HG03066 (cell line): ENCODE measurements around the gene AGAP9.
"Not testable (repeated sequence)": the region's sequence is repeated elsewhere in the genome, so short reads cannot be mapped to it uniquely, and the experiment has no call there.

Source experiments
- ATAC-seq: cut with Tn5 transposase; IDR thresholded peaks from one replicate; pipeline ENCODE4 v1.9.1; 2021; ENCODE audit warnings: low read depth; ENCODE audit not compliant: unreplicated experiment

The AGAP9 gene

DNA sequence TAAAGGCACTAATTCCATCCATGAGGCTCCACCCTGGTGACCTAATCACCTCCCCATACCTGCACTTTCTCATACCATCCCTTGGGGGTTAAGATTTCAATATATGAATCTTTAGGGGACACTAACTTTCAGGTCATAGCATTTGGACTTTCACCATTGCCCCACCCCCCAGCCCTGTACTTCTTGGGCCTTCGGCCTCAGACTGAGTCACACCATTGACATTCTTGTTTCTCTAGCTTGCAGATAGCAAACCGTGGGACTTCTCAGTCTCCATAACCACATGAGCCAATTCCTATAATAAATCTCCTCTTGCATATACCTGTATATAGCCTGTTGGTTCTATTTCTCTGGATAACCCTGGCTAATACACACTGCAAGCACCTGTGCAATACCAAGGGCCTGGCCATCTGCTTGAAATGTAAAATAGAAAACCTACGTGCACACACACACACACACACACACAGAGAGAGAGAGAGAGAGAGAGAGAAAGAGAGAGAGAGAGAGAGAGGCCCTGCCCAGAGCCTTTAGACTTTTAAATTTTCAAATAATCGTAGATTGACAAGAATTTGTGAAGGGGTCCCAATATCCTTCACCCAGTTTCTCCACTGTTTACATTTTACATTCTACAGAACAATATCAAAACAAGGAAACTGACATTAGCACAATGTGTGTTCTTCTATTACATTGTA is 64.8 kb downstream of the AGAP9 start:
- ATAC-seq, result no peak

DNA sequence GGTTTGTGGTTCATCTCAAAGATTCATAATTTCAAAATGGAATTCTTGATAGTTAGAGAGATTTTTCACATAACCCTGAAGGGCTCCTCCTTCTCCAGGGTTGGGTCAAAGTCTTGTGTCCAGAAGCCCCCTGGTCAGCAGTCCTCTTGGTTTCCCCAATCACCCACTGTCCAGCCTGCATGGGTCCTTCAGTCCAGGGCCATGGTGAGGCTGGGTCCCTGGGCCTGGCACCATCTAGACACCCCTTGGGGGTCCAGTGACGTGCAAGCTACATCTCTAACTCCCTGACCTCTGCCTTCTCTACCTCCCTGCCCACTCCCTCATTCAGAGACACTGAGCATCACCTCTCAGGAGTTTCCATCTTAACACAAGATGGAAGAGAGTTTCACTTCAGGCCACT is 65.6 kb downstream of the AGAP9 start:
- ATAC-seq, result no peak

DNA sequence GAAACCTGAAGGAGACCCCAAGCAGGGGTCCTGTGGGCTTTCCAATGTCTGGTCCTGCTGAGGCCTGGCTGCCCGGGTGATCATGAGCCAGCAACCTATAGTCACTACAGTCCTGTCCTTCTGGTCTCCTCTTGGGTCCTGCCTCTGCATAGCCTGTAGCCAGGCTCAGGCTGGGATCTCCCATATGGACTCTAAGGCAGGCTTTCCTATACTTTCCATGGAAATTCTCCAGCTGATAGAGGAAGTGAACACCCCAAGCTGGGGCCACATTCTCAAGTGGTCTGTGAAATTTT is 66.0 kb downstream of the AGAP9 start:
- no peak for ATAC-seq

DNA sequence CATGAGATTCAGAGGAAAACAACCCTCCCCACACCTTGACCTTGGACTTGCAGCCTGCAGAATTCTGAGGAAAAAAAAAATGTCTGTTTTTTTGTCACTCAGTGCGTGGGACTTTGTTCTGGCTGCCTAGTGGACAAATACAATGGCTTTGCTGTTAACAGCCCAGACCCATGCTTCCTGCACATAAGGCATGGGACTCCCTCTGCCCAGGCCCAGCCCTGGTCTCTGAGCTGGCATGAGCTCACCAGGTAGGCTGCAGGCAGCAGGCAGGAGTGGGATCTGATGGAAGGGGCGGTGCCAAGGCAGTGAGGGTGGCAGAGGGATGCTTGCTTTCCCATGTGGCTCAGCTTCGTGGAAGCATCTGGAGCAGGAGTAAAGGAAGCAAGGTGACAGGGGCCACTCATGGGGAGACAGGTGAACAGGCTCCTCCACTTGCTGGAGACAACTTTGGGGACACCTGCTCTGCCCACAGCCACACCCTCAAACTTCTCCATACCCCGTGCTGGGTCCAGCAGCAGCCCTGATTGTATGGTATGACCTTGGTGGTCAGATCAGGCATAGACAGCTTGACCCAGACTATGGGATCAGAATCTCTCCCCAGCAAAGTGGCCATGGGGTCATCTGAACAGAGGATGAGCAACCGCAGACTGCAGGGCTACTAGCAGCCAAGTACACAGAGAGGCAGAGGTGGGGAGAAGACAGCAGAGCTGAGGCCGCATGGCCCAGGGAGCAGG is 66.5 kb downstream of the AGAP9 start:
- no peak for ATAC-seq

DNA sequence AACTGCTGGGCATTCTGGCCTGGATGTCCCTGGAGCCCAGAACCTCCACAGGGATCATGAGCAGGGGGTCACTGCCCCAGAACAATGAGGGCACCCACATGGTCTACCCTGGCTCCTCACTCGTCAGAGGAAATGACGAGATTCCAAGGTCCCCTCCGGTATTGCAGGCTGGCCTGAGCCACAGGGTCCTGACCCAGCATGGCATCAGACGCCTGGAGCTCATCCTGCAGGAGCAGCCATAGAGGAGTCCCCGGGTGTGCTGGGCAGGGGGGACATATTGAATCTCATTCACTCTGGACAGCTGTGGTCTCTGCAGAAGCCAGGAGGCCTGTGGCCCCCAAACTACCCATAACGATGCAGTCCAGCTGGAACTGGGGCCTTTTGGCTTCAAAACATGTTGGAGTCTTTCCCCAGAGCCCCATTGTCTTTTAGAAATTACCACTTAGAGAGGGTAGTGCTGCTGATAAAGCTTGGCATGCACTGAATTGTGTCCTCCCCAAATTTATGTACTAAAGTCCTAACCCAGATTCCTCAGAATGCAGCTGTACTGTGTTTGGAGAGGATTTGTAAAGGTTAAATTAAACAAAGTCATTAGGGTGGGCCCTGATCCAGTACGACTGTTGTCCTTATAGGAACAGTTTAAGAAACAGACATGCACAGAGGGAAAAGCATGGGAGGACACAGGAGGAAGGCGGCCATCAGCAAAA is 67.2 kb downstream of the AGAP9 start:
- no peak for ATAC-seq

DNA sequence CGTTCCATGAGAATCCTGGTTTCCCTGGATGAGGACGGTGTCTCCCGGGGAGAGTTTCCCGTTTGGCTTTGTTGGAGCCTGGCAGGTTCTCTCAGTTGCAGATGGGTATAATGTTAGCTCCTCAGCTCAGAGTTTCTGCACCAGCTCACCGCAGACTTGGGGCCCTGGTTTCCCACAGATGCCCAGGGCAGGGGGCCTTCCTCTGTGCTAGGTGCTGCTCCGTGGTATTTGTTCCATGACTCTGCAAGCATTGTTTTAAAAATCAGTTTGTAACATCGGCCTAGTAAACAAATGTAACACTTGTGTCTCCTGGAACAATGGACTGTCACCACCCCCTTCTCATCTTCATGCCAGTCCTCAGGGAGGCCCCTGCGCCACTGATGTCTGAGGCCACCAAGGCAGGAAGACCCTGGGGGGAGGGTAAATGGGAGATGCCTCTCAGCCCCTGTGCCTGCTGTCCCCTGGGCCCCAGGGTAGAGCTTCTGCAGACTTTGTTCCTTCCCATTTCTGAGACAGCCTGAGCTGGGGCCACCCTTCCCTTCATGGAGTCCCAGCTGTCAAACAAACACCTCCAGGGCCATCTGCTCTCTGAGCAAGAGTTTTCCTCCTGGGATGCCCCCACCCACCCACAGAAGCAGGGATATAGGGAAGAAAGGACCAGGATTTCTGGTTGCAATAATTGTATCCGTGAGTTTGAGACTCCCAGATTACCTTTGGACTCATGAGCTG is 67.9 kb downstream of the AGAP9 start:
- not testable (repeated sequence) for ATAC-seq

DNA sequence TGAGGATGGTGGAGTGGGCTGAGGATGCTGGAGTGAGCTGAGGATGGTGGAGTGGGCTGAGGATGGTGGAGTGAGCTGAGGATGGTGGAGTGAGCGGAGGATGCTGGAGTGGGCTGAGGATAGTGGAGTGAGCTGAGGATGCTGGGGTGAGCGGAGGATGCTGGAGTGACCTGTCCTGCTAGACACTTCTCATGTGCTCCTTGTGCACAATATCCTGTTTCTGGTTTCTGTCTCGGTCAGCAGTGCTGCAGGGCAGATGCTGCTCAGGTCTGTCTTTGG is 68.7 kb downstream of the AGAP9 start:
- no peak for ATAC-seq

DNA sequence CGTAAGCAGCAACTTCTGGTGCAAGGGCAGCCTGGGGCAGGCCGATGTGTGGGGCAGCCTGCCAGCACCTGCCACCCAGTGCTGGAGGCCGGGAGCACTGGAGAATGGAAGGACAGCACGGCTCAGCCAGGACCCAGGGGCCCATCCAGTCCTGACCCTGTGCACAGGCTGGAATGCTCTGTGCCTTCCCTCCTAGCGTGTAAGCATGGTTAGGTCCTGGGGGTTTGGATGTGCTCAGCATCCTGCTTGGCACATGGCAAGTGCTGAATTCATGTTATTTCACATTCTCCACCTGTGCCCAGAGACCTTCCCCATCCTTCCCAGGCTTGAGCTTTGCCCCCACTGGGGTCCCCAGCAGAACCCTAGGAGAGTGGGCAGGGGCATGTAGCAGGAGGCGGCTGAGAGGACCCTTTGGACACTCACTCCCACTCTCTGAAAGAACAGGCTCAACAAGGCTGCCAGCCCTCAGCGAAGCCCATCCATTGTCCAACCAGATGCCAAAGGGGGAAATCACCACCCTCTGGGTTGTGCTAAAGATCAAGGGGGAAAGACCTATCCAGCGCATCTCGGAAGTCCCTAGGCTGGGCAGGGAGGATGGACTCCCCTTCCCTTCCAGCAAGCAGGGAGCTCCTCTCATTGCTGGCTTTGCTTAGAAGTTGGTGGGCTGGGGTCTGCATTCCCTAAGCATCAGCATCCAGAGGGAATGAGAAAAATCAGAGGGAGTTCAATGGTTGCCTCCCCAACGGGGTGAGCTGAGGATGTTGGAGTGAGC is 69.2 kb downstream of the AGAP9 start:
- ATAC-seq, result no peak

DNA sequence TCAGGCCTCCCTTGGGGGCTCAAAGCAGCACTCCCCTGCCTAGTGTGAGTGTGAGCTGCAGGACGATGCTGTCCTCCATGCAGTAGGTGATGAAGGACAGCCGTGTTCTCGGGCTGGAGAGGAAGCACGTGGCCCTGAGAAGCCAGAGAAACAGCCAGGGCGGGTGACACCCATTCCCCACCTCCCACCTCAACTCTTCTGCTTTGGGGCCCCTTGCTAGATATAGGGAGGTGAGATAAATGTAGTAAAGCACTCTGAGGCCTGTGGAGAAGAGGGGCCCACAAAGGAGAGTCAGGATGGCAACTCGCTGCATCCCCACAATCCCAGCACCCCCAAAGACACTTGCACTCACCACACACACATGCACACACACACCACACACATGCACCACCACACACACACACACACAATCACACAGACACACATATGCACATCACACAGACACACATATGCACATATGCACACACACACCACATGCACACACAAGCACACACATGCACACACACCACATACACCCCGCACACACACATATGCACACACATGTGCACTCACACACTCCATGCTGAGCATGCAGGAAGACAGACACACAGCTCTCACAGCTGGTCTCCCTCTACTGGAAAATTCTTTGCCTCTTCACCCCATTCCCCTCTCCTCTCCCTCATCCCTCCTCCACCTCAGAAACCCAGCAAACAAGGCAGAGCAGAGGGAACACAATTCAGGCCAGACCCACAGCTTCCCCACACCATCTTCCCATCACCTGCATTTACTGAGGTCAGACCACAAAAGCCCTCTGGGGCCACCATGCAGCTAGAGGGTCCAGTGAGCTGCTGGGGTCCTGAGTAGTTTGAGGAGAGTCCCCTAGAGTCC is 70.1 kb downstream of the AGAP9 start:
- ATAC-seq, result no peak

DNA sequence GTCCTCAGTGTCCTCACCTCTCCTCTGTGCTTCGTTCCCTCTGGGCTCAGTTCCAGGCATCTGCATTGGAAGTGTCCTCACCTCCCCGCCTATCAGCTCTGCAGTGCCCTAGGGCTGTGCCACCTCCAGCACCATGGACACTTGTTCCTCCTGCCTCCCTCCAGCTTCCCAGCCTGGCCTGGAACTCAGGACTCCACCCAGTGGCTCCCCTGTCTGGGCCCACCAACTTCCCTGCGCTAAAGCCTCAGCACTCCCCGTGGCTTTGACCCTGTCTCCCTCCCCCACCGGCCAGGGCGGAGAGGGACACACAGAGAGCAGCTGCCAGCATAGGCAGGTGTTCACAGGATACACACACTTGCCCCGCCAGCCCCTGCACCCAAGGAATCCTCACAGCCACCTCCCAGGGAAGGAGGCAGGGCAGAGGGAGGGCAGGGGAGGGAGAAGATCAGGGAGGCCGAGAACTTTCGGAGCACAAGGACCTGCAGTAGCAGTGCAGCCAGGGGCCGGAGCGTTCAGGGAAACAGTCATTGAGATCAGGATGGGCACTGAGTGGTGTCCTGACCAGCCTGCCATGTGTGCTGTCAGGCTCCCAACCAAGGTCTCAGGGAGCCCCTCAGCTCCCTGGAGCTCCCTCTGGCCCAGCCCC is 70.8 kb downstream of the AGAP9 start:
- no peak for ATAC-seq

DNA sequence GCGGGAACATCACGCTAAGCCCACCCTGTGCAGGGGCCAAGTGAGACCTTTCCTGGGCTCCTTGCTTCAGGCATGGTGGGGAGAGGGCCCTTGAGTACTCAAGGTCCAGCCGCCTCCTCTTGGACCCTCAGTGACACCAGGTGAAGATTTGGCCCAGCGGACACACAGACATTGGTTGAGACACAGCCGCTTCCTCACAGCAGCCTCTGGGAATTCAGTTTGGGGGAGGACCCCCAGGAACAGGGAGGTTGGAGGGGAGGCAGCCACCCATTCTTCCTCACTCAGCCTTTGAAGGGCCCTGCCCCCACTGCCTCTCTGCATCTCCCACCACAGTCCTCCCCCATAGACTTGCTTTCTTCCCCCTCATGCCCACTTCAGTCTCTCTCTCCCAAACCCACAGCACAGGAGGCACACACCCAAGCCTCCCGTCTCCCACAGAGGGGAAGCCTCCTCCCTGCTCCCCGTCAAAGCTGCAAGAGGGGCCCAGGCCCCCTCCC is 71.4 kb downstream of the AGAP9 start:
- ATAC-seq, result no peak
